Heart right ventricle (tissue), 16 donors: ENCODE data around the gene SRMS. TPM values are rescaled to one million over a fixed set of nuclear protein-coding genes. Genes with fewer than 3 reads are reported as not detected.

Experiments used
- ATAC-seq, 8 donors: fragments of 200-7000 bp; cut with Tn5 transposase; one replicate each; pipeline ENCODE4 v1.9.1; 2020; ENCODE audit warnings: mild to moderate bottlenecking in 8 of 8, moderate library complexity in 8 of 8, moderate number of reproducible peaks in 1 of 8
- DNase-seq, 2 donors: peaks; one replicate each; pipeline ENCODE4 v3.0.0-alpha.2; 2020
- H3K27ac ChIP-seq, 10 donors: fragments of 200-600 bp; sonication (generic) in 2 of 10; one replicate each; pipeline versions ENCODE4 v1.5.0 to v1.8.0; 2020 to 2022; ENCODE audit warnings: mild to moderate bottlenecking in 3 of 10
- H3K27me3 ChIP-seq, 7 donors: fragments of 200-600 bp; one replicate each; pipeline ENCODE4 v1.8.0; 2021 to 2022; ENCODE audit warnings: mild to moderate bottlenecking in 2 of 7
- H3K36me3 ChIP-seq, 9 donors: fragments of 200-600 bp; sonication (generic) in 1 of 9; one replicate each; pipeline versions ENCODE4 v1.5.0 to v1.8.0; 2020 to 2022; ENCODE audit warnings: mild to moderate bottlenecking in 2 of 9
- H3K4me1 ChIP-seq, 9 donors: fragments of 200-600 bp; sonication (generic) in 1 of 9; one replicate each; pipeline versions ENCODE4 v1.5.0 to v1.8.0; 2020 to 2022; ENCODE audit warnings: mild to moderate bottlenecking in 4 of 9
- H3K4me3 ChIP-seq, 10 donors: fragments of 200-600 bp; sonication (generic) in 2 of 10; one replicate each; pipeline versions ENCODE4 v1.5.0 to v1.8.0; 2020 to 2022; ENCODE audit warnings: mild to moderate bottlenecking in 7 of 10, moderate library complexity in 2 of 10
- H3K9me3 ChIP-seq, 11 donors: fragments of 200-600 bp in 10 of 11; sonication (generic) in 2 of 11; one replicate each; pipeline versions ENCODE4 v1.5.0 to v1.8.0; 2013 to 2022; ENCODE audit warnings: mild to moderate bottlenecking in 2 of 11, control low read depth in 1 of 11, moderate library complexity in 1 of 11
- CTCF ChIP-seq, 9 donors: fragments of 200-600 bp; sonication (generic) in 2 of 9; IDR thresholded peaks; one replicate each; pipeline versions ENCODE4 v1.5.0 to v1.8.0; 2021 to 2022; ENCODE audit warnings: antibody characterized with exemption in 9 of 9, mild to moderate bottlenecking in 5 of 9, moderate library complexity in 1 of 9
- WGBS, 2 donors: extraction: QIAGEN DNeasy Blood & Tissue Kit; methylation state at CpG; one replicate each; pipeline ENCODE4 v1.1.7; 2013; ENCODE audit warnings: inconsistent platforms in 1 of 2; 5-methylcytosine and 5-hydroxymethylcytosine counted together
- intact Hi-C, 10 donors: fragments of 100-400 bp; cut with DNase I; formaldehyde crosslinking; loops; one replicate each; pipeline versions ENCODE4 v1.11.1 to v1.14.2; 2022
- polyA plus RNA-seq, 2 donors: library from polyadenylated mRNA; stranded (reverse); fragments of 200-250 nt; gene quantifications; one replicate each; pipeline ENCODE4 v1.2.3, GENCODE V29; 2013
- total RNA-seq, 10 donors: library from RNA; stranded (reverse); fragmentation: NEBNext Ultra II Directional in 3 of 10; extraction: Animal tissue kit (Norgen Biotek cat#: 25700) in 3 of 10; gene quantifications; one replicate each; pipeline versions ENCODE4 v1.2.1 to v1.2.4, GENCODE V29; 2021 to 2023
- donor health status: Arrhythmogenic right ventricular cardiomyopathy.
- donor health status: ischemic (EF 13 %, LVEDD 7.1; RV severe dilation, severe dysfunction).
- donor health status: healthy with polysubstance abuse.
- donor health status: DM: no; HTN: yes; CAD: no.
- donor health status: DM: no; HTN: no; CAD: no.
- donor health status: ischemic (EF 25% LVEDD 6.9; RV normal size, moderate dysfunction).
- donor health status: ischemic (EF 25% LVEDD 5.7; RV mildly dilated, moderate dysfunction).
- donor health status: healthy.
- donor health status: DM: yes; HTN: yes; CAD: no.
- donor health status: Ischemic cardiomyopathy.
- donor health status: ischemic (EF 35%, LVEDD 5.7; RV mildly dilated, moderate dysfunction).
- donor health status: nonischemic (EF 11% LVEDD 7.7; RV severe dilation, severe dysfunction).
- donor health status: DM: yes; HTN: yes; CAD: no.
- donor health status: PGD.
- donor health status: ischemic (EF 29% LVEDD 5.4; RV normal size, mild dysfunction).
- donor health status: nonischemic (EF 23%, LVEDD 6.1; RV moderate dilation, normal function).

Gene SRMS
- total and polyA plus RNA-seq, 12 donors: not detected

DNA sequence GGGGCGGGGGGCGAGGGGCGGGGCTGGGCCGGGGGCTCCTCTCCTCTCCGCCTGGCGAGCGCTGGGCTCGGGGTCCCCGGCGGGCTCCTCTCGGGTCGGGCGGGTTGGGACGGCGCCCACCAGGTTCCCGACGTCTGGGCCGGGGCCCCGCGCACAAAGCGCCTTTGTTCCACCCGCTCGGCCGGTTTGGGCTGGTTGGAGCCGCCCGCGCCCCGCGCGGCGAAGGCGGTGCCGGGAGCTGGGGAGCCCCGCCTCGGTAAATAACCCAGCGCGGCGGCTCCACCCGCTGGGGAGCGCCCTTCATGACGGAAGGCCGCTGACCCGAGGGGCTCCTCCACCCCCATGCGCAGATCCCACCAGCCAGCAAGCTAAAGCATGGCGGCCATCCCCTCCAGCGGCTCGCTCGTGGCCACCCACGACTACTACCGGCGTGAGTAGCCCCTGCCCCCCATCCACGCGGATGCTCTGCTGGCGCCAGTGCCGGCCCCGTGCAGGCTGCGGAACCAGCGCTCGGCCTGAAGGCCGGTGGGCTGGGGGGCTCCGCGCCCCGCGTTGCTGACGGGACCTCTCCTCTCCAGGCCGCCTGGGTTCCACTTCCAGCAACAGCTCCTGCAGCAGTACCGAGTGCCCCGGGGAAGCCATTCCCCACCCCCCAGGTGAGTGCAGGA lies 26.5 kb downstream of the SRMS start:
- H3K27me3 ChIP-seq: peaks cover 0 to 3% (median 0%) of the 10 kb centered on the region in 7 donors
- H3K4me3 ChIP-seq: peak overlapping the region; percentile 55 to 99 (median 74)
- peaks cover 0 to 23% (median 4%) of the 10 kb centered on the region in 9 donors for H3K36me3 ChIP-seq
- DNase-seq (peak; percentile 65 to 75), ATAC-seq (peak; percentile 17 to 72 (median 62))
- H3K27ac ChIP-seq: peak overlapping the region; percentile 90 to 100 (median 96)
- intact Hi-C loops: loop anchor here in 6 of 10 donors (1.0 to 10.0 kb wide), 4 partner anchors 24 to 76 kb away; no protein-coding TSS in a partner anchor
- H3K9me3 ChIP-seq: peaks cover 0 to 7% (median 0%) of the 10 kb centered on the region in 11 donors
- H3K4me1 ChIP-seq: peaks cover 14 to 39% (median 22%) of the 10 kb centered on the region in 9 donors
- TF ChIP-seq CTCF (IDR thresholded peaks at IDR 0.05): peak in 5 of 9 donors; percentile 5 to 38 (median 13)
- 1 to 2% methylated on average over 44 to 63 of the region's 68 CpGs for whole genome bisulfite sequencing, 2 donors

GRCh38 chr20:63520504-63520933 lies 27.0 kb downstream of the SRMS start, which contains the start of gene PPDPF:
Gene PPDPF, plus strand, starts transcription at chr20:63520765. Its CDS starts 544 bp downstream, at chr20:63521309.
- Histone ChIP-seq H3K9me3 (peaks cover 0 to 7% (median 0%) of the 10 kb centered on the region in 11 donors), H3K36me3 (peaks cover 0 to 23% (median 4%) of the 10 kb centered on the region in 9 donors), H3K4me3 (peak within 1 kb of the TSS; percentile 55 to 99 (median 74)), H3K4me1 (peaks cover 14 to 39% (median 22%) of the 10 kb centered on the region in 9 donors), H3K27me3 (peaks cover 0 to 3% (median 0%) of the 10 kb centered on the region in 7 donors), H3K27ac (peak within 1 kb of the TSS; percentile 90 to 100 (median 96))
- ATAC-seq: peak; percentile 86 to 92 (median 91)
- intact Hi-C loops: loop anchor here in 6 of 10 donors (1.0 to 10.0 kb wide), 4 partner anchors 23 to 76 kb away; no protein-coding TSS in a partner anchor
- no peak for TF ChIP-seq CTCF (IDR thresholded peaks at IDR 0.05)
- peak; percentile 79 to 89 for DNase-seq
- WGBS, 2 donors: 0% methylated on average over 48 to 62 of the region's 64 CpGs

DNA sequence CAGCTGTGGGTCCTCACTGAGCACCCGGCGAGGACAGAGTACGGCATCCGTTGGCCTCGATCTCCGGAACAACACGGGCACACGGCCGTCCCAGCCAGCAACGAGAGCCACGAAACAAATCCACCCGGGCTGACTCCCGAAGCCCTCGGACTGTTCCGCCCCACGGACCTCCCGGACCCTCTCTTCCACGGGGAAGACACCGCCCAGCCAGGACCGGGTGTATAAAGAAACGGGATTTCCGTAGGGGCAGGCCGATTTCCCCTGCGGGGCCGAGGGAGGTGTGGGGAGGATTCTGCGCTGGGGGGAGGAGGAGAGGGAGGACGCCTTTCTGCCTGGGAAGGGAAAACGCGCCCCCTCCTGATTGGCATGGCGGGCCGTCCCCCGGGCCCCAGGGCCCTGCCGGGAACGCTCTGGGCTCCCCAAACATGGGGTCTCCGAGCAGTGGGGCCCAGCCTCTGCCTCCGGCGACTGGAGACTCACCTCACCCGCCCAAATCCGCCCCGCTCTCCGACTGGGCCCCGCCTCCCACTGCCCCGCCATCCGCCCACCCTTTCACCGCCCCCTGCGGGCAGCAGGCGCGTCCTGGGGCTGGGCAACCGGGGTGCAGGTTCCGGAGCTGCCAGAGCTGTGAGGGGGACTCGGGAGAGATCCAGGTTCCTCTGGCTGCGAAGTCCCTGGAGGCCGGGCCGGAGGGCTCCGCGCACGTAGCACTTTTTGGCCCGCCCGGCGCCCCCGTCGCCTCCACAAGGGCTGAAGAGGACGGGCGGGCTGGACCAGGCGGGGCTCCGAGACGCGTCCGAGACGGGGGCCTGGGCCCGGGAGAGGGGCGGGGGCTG lies 27.7 kb downstream of the SRMS start:
- intact Hi-C loops: loop anchor here in 7 of 10 donors (1.0 to 10.0 kb wide), 6 partner anchors 23 to 78 kb away; no protein-coding TSS in a partner anchor
- Histone ChIP-seq H3K27ac (peak overlapping the region; percentile 90 to 100 (median 96)), H3K27me3 (peaks cover 0 to 3% (median 0%) of the 10 kb centered on the region in 7 donors), H3K9me3 (peaks cover 0 to 7% (median 0%) of the 10 kb centered on the region in 11 donors), H3K36me3 (peaks cover 0 to 23% (median 4%) of the 10 kb centered on the region in 9 donors), H3K4me3 (peak overlapping the region; percentile 55 to 99 (median 74)), H3K4me1 (peaks cover 14 to 39% (median 22%) of the 10 kb centered on the region in 9 donors)
- TF ChIP-seq CTCF (IDR thresholded peaks at IDR 0.05): peak in 8 of 9 donors; percentile 18 to 68 (median 44)
- ATAC-seq: peak; percentile 56 to 77 (median 66)
- DNase-seq: peak; percentile 71 to 79
- 1% methylated on average over 72 of the region's 72 CpGs for WGBS, 2 donors
